ENCODE results near the gene FSTL4. TPM values are rescaled to one million over a fixed set of nuclear protein-coding genes. Genes with fewer than 3 reads are reported as not detected.

FSTL4 gene
- total RNA-seq, 1 experiment from 2014 or later: not detected

- H3K4me1 Mint-ChIP-seq (ENCODE audit: low read depth, unreplicated experiment): no peaks in the 10 kb centered on the region
- BruUV-seq (replicated peaks): no TSS peak
- CTCF ChIA-PET: no interaction called here
- peaks cover 91% of the 10 kb centered on the region for H3K27me3 Mint-ChIP-seq (ENCODE audit: unreplicated experiment)
- no peak for DNase-seq
- H3K27ac Mint-ChIP-seq (ENCODE audit: unreplicated experiment): no peak overlapping the region
- H3K4me3 Mint-ChIP-seq (ENCODE audit: low read depth, unreplicated experiment): no peak overlapping the region
- no peak for TF ChIP-seq CTCF (IDR thresholded peaks at IDR 0.05; ENCODE audit: unreplicated experiment)
- H3K36me3 Mint-ChIP-seq (ENCODE audit: insufficient read depth, unreplicated experiment): no peaks in the 10 kb centered on the region
- peaks cover 4% of the 10 kb centered on the region for H3K9me3 Mint-ChIP-seq (ENCODE audit: low read depth, unreplicated experiment)
- intact Hi-C loops (cut with micrococcal nuclease; ENCODE audit: unreplicated experiment): no loop called here
Observed at GRCh38 chr5:133372293-133372937, 239.9 kb downstream of the FSTL4 start.

GRCh38 chr5:133371371-133372155 lies 240.8 kb downstream of the FSTL4 start:
- no peak for DNase-seq
- no peaks in the 10 kb centered on the region for H3K36me3 Mint-ChIP-seq (ENCODE audit: insufficient read depth, unreplicated experiment)
- no peak for TF ChIP-seq CTCF (IDR thresholded peaks at IDR 0.05; ENCODE audit: unreplicated experiment)
- CTCF ChIA-PET: interaction anchor here (0.6 kb wide), 1 partner anchor 55 kb away, joined by 3 read pairs; no protein-coding TSS in a partner anchor
- peaks cover 88% of the 10 kb centered on the region for H3K27me3 Mint-ChIP-seq (ENCODE audit: unreplicated experiment)
- H3K4me3 Mint-ChIP-seq (ENCODE audit: low read depth, unreplicated experiment): no peak overlapping the region
- H3K9me3 Mint-ChIP-seq (ENCODE audit: low read depth, unreplicated experiment): no peaks in the 10 kb centered on the region
- intact Hi-C loops (cut with micrococcal nuclease; ENCODE audit: unreplicated experiment): no loop called here
- H3K4me1 Mint-ChIP-seq (ENCODE audit: low read depth, unreplicated experiment): no peaks in the 10 kb centered on the region
- no TSS peak for BruUV-seq (replicated peaks)
- H3K27ac Mint-ChIP-seq (ENCODE audit: unreplicated experiment): no peak overlapping the region

GRCh38 chr5:133370904-133371303 lies 241.4 kb downstream of the FSTL4 start:
- Mint-ChIP-seq H3K27me3 (ENCODE audit: unreplicated experiment) (peaks cover 88% of the 10 kb centered on the region), H3K36me3 (ENCODE audit: insufficient read depth, unreplicated experiment) (no peaks in the 10 kb centered on the region), H3K4me3 (ENCODE audit: low read depth, unreplicated experiment) (no peak overlapping the region), H3K27ac (ENCODE audit: unreplicated experiment) (no peak overlapping the region), H3K9me3 (ENCODE audit: low read depth, unreplicated experiment) (no peaks in the 10 kb centered on the region), H3K4me1 (ENCODE audit: low read depth, unreplicated experiment) (no peaks in the 10 kb centered on the region)
- no peak for DNase-seq
- intact Hi-C loops (cut with micrococcal nuclease; ENCODE audit: unreplicated experiment): no loop called here
- no peak for TF ChIP-seq CTCF (IDR thresholded peaks at IDR 0.05; ENCODE audit: unreplicated experiment)
- BruUV-seq (replicated peaks): no TSS peak
- CTCF ChIA-PET: no interaction called here

- Mint-ChIP-seq H3K27ac (ENCODE audit: unreplicated experiment) (no peak overlapping the region), H3K4me3 (ENCODE audit: low read depth, unreplicated experiment) (no peak overlapping the region), H3K9me3 (ENCODE audit: low read depth, unreplicated experiment) (no peaks in the 10 kb centered on the region), H3K27me3 (ENCODE audit: unreplicated experiment) (peaks cover 88% of the 10 kb centered on the region), H3K36me3 (ENCODE audit: insufficient read depth, unreplicated experiment) (no peaks in the 10 kb centered on the region), H3K4me1 (ENCODE audit: low read depth, unreplicated experiment) (no peaks in the 10 kb centered on the region)
- BruUV-seq (replicated peaks): no TSS peak
- no peak for DNase-seq
- TF ChIP-seq CTCF (IDR thresholded peaks at IDR 0.05; ENCODE audit: unreplicated experiment): no peak
- CTCF ChIA-PET: no interaction called here
- intact Hi-C loops (cut with micrococcal nuclease; ENCODE audit: unreplicated experiment): no loop called here
Observed at GRCh38 chr5:133370036-133370831, 242.1 kb downstream of the FSTL4 start.
